SK-N-SH (cell line): ENCODE results near the gene COCH. TPM values are rescaled to one million over a fixed set of nuclear protein-coding genes. Genes with fewer than 3 reads are reported as not detected.

Experiments used
- CTCF ChIA-PET: fragments of 300-600, 350-600 bp; formaldehyde crosslinking; extraction: SDS; loops from one replicate; lab custom pipeline; 2021; lab: Yijun Ruan, JAX
- POLR2A ChIA-PET: fragments of 350-600 bp; sonication (Branson Sonifier 250); formaldehyde crosslinking; extraction: SDS; loops from one replicate; lab custom pipeline; 2020; ENCODE audit warnings: antibody characterized with exemption, inconsistent platforms; lab: Yijun Ruan, JAX
- DNase-seq: peaks from one replicate; pipeline ENCODE4 v3.0.0; 2012
- H2AFZ ChIP-seq: fragments of 200-600 bp; sonication (generic); 2 replicates; pipeline ENCODE4 v1.8.1; 2016; ENCODE audit warnings: antibody characterized with exemption, mild to moderate bottlenecking, low read depth
- H3F3A ChIP-seq: fragments of 200-600 bp; sonication (generic); replicated peaks from 2 replicates; pipeline ENCODE3; 2016; ENCODE audit warnings: antibody characterized with exemption, mild to moderate bottlenecking; ENCODE audit not compliant: insufficient read depth
- H3K27ac ChIP-seq, 2 experiments: fragments of 200-500 bp in 1 of 2; fragments of 200-600 bp in 1 of 2; sonication (Bioruptor generic) in 1 of 2; sonication (generic), shearing (Covaris generic) in 1 of 2; 2 replicates each; pipeline versions ENCODE4 v1.5.1 to v1.6.1; 2014 to 2016; ENCODE audit warnings: low read depth in 2 of 2, inconsistent platforms in 1 of 2, low read length in 1 of 2, mild to moderate bottlenecking in 1 of 2, mixed read lengths in 1 of 2
- H3K27me3 ChIP-seq: fragments of 200-600 bp; sonication (generic), shearing (Covaris generic); 2 replicates; pipeline ENCODE4 v1.6.1; 2016; ENCODE audit warnings: mixed run types; ENCODE audit not compliant: insufficient read depth
- H3K36me3 ChIP-seq, 2 experiments: fragments of 200-500 bp in 1 of 2; fragments of 200-600 bp in 1 of 2; sonication (Bioruptor generic) in 1 of 2; sonication (generic) in 1 of 2; replicated peaks in 1 of 2; 2 replicates each; pipeline versions ENCODE3 to v1.5.1; 2014 to 2016; ENCODE audit warnings: low read length in 1 of 2, mild to moderate bottlenecking in 1 of 2; ENCODE audit not compliant: insufficient read depth in 2 of 2, control insufficient read depth in 1 of 2
- H3K4me1 ChIP-seq, 2 experiments: fragments of 200-500 bp in 1 of 2; fragments of 200-600 bp in 1 of 2; sonication (Bioruptor generic) in 1 of 2; sonication (generic), shearing (Covaris generic) in 1 of 2; 2 replicates each; pipeline versions ENCODE4 v1.5.1 to v1.6.1; 2014 to 2016; ENCODE audit warnings: low read depth in 1 of 2, low read length in 1 of 2, mixed run types in 1 of 2; ENCODE audit not compliant: insufficient read depth in 2 of 2, control insufficient read depth in 1 of 2
- H3K4me2 ChIP-seq: fragments of 200-600 bp; sonication (generic), shearing (Covaris generic); 2 replicates; pipeline ENCODE4 v1.6.1; 2017; ENCODE audit warnings: mixed run types
- H3K4me3 ChIP-seq, 2 experiments: fragments of 200-500 bp in 1 of 2; fragments of 200-600 bp in 1 of 2; sonication (Bioruptor generic) in 1 of 2; sonication (generic), shearing (Covaris generic) in 1 of 2; 2 replicates each; pipeline versions ENCODE4 v1.5.1 to v1.8.1; 2014 to 2016; ENCODE audit warnings: low read depth in 2 of 2, inconsistent platforms in 1 of 2, low read length in 1 of 2, mild to moderate bottlenecking in 1 of 2, mixed read lengths in 1 of 2, moderate library complexity in 1 of 2
- H3K79me2 ChIP-seq: fragments of 200-600 bp; sonication (generic); 2 replicates; pipeline ENCODE4 v1.8.1; 2017; ENCODE audit warnings: mild to moderate bottlenecking; ENCODE audit not compliant: insufficient read depth
- H3K9ac ChIP-seq: fragments of 200-600 bp; sonication (generic); 2 replicates; pipeline ENCODE4 v1.6.1; 2017; ENCODE audit warnings: mixed run types
- H3K9me2 ChIP-seq: fragments of 200-600 bp; sonication (generic); 2 replicates; pipeline ENCODE4 v1.6.1; 2017; ENCODE audit warnings: mixed run types
- H3K9me3 ChIP-seq: fragments of 200-600 bp; sonication (generic); 2 replicates; pipeline ENCODE4 v1.6.1; 2017; ENCODE audit warnings: mixed run types, mild to moderate bottlenecking, moderate library complexity
- H4K20me1 ChIP-seq: fragments of 200-600 bp; sonication (generic); 2 replicates; pipeline ENCODE4 v1.6.1; 2017; ENCODE audit warnings: mild to moderate bottlenecking, mixed run types; ENCODE audit not compliant: insufficient read depth
- FOXJ3 ChIP-seq: sonication (generic); formaldehyde crosslinking; IDR thresholded peaks from 2 replicates; pipeline ENCODE4 v1.5.1; 2020; ENCODE audit warnings: mild to moderate bottlenecking, missing genetic modification reagents
- MEF2A ChIP-seq: IDR thresholded peaks from 2 replicates; pipeline ENCODE4 v1.4.0; 2012; ENCODE audit warnings: low read depth, borderline replicate concordance
- MXI1 ChIP-seq: IDR thresholded peaks from 2 replicates; pipeline ENCODE4 v1.6.1; 2012; ENCODE audit warnings: mild to moderate bottlenecking, low read depth, low read length, improper control_type of control experiment
- RCOR1 ChIP-seq: fragments of 150-350 bp; IDR thresholded peaks from 2 replicates; pipeline ENCODE4 v1.6.1; 2017; ENCODE audit warnings: antibody characterized with exemption, low read length
- YY1 ChIP-seq: IDR thresholded peaks from 2 replicates; pipeline ENCODE4 v1.4.0; 2012; ENCODE audit warnings: low read depth, mild to moderate bottlenecking
- WGBS: methylation state at CpG from one replicate; pipeline ENCODE4 v1.1.6; 2017; ENCODE audit warnings: low lambda C conversion rate; 5-methylcytosine and 5-hydroxymethylcytosine counted together
- polyA plus RNA-seq, 3 experiments: library from polyadenylated mRNA; depleted of rRNA; stranded (reverse); fragments of >200 nt; gene quantifications; 2 replicates each; pipeline ENCODE4 v1.2.3, GENCODE V29; 2012
- TF ChIP-seq, protein P1 (sequence below): IDR thresholded peaks from 2 replicates; pipeline ENCODE4; 2012

The COCH gene
- polyA plus RNA-seq, 1 of the 3 experiments (the other 2 are of a cell fraction) = 9.3 TPM

DNA sequence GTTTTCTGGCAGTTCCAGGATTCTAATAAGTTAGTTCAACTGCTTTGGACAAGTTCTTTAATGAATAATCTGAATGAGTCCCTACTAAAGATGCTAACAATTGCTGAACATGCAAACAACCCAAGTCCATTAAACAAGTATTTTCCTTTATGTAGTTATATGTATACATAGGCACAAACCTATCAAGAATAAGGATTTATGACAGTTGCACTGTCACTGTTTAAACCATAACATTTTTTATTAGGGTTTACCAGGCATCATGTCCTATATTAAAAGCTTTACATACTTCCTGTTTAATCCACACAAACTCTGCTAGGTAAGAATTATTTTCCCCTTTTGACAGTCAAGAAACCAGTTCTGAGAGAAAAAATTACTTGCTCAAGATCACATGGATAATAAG is 31.9 kb upstream of the COCH start:
- Histone ChIP-seq H3K4me1 (no peaks in the 10 kb centered on the region), H3K27me3 (no peaks in the 10 kb centered on the region), H3K4me2 (no peak overlapping the region), H3K9ac (no peak overlapping the region), H2AFZ (no peak overlapping the region), H3F3A (no peaks in the 10 kb centered on the region), H3K9me3 (no peaks in the 10 kb centered on the region), H3K9me2 (no peaks in the 10 kb centered on the region), H3K27ac (no peak overlapping the region), H4K20me1 (no peaks in the 10 kb centered on the region), H3K4me3 (no peak overlapping the region), H3K79me2 (no peaks in the 10 kb centered on the region), H3K36me3 (no peaks in the 10 kb centered on the region)
- ChIA-PET CTCF (no interaction called here), POLR2A (no interaction called here)
- no peak for TF ChIP-seq RCOR1
- TF ChIP-seq MXI1 = no peak
- no peak for DNase-seq

DNA sequence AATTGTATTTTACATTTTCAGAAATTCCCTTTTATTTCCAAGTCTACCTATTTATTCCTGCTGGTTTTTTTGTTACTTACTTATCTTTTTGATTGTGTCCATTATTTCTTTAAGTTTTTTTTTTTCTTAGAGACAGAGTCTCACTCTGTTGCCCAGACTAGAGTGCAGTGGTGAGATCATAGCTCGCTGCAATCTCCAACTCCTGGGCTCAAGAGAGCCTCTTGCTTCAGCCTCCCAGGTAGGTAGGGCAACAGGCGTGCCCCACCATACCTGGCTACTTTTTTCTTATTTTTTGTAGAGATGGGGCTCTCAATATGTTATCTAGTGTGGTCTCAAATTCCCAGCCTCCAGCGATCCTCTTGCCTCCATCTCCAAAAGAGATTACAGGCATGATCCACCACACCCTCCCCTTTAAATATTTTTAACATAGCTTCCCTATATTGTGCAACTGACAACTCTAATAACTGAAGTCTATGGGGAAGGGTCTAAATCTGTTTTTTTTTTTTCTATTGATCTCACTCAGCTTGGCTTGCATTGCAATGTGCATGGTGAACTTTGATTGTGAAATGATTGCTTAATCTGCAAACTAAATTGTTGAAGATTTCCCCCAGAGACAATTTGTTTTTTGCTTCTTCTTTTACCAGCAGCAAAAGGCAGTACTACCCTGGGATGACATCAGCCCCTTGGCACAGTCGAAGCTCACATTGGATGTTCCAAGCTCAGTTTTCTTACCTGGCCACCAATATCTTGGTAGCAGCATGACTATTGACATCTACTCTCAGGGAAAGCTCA is 25.7 kb upstream of the COCH start:
- Histone ChIP-seq H3K36me3 (no peaks in the 10 kb centered on the region), H3K27me3 (peaks cover 6% of the 10 kb centered on the region; the same call in 1 of the 2 replicates), H3K79me2 (no peaks in the 10 kb centered on the region), H2AFZ (no peak overlapping the region), H3K9ac (no peak overlapping the region), H3K9me2 (no peaks in the 10 kb centered on the region), H3K4me2 (no peak overlapping the region), H4K20me1 (no peaks in the 10 kb centered on the region), H3K9me3 (no peaks in the 10 kb centered on the region), H3K27ac (no peak overlapping the region), H3K4me1 (no peaks in the 10 kb centered on the region)
- ChIA-PET POLR2A (no interaction called here), CTCF (no interaction called here)
- WGBS = 28% methylated on average over 4 of the region's 4 CpGs
- TF ChIP-seq MEF2A (no peak), YY1 (no peak)
- TF ChIP-seq, all 33 proteins: peak for 0
- H3F3A ChIP-seq = no peaks in the 10 kb centered on the region
- no peak overlapping the region for H3K4me3 ChIP-seq
- no peak for DNase-seq

DNA sequence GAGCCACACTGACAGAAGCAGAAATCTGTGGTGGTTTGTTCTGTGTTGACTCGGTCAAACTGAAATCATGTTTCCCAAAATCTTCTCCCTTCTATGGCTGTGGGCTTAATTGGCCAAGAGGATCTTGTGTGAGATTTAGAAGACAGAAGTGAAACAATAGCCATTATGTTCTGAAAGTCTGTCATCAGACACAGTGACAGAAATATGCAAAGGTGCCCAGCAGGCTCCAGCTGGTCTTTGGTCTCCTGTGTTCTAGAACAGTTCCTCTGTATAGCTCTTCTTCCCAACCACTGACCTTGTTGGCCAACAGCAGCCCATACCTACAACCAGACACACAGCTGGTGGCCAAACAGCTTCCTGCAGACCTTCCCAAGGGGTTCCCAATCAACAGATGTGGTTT is 25.0 kb upstream of the COCH start:
- Histone ChIP-seq H3K36me3 (no peaks in the 10 kb centered on the region), H3K27me3 (peaks cover 6% of the 10 kb centered on the region; the same call in 1 of the 2 replicates), H3K9me2 (no peaks in the 10 kb centered on the region), H3K4me3 (no peak overlapping the region), H3K4me1 (no peaks in the 10 kb centered on the region), H3K9me3 (no peaks in the 10 kb centered on the region), H3F3A (no peaks in the 10 kb centered on the region), H3K9ac (no peak overlapping the region), H3K79me2 (no peaks in the 10 kb centered on the region), H4K20me1 (no peaks in the 10 kb centered on the region), H3K4me2 (no peak overlapping the region), H3K27ac (no peak overlapping the region), H2AFZ (no peak overlapping the region)
- 50% methylated on average over 1 of the region's 1 CpG for WGBS
- POLR2A ChIA-PET = no interaction called here
- TF ChIP-seq, protein P1, sequence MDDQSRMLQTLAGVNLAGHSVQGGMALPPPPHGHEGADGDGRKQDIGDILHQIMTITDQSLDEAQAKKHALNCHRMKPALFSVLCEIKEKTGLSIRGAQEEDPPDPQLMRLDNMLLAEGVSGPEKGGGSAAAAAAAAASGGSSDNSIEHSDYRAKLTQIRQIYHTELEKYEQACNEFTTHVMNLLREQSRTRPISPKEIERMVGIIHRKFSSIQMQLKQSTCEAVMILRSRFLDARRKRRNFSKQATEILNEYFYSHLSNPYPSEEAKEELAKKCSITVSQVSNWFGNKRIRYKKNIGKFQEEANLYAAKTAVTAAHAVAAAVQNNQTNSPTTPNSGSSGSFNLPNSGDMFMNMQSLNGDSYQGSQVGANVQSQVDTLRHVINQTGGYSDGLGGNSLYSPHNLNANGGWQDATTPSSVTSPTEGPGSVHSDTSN = no peak
- no peak for TF ChIP-seq MEF2A
- no peak for TF ChIP-seq FOXJ3 (CRISPR knock-in tag)
- CTCF ChIA-PET = no interaction called here
- no peak for DNase-seq
